ENCODE data around the gene SPATA31C2. TPM values are rescaled to one million over a fixed set of nuclear protein-coding genes. Genes with fewer than 3 reads are reported as not detected.
A peak's percentile ranks its signal among the peaks of the same experiment; 100 is the strongest.

The SPATA31C2 gene
- total RNA-seq, 4 donors from 2014 or later: not detected

- Histone ChIP-seq H3K4me1 (peaks cover 0 to 2% (median 0%) of the 10 kb centered on the region in 4 donors), H3K27ac (no peak overlapping the region), H3K27me3 (no peaks in the 10 kb centered on the region), H3K4me3 (no peak overlapping the region), H3K36me3 (no peaks in the 10 kb centered on the region), H3K9me3 (no peaks in the 10 kb centered on the region)
- 59 to 61% methylated on average over 4 to 5 of the region's 5 CpGs for WGBS, 2 donors (ENCODE audit: low coverage in 1 of 2)
- in situ Hi-C loops (cut with MboI; ENCODE audit: low pct_ligation_motif_present in 1 of 4, low pct_unique_long_range_greater_than_20kb in 1 of 4, low sequenced_read_pairs in 3 of 4): no loop called here
- intact Hi-C loops (cut with DNase I; ENCODE audit: low total_unique reads): no loop called here
- TF ChIP-seq EP300 (IDR thresholded peaks at IDR 0.05; ENCODE audit: low read depth) (no peak), POLR2AphosphoS5 (IDR thresholded peaks at IDR 0.05) (no peak), POLR2A (IDR thresholded peaks at IDR 0.05) (no peak)
- TF ChIP-seq, protein P1, sequence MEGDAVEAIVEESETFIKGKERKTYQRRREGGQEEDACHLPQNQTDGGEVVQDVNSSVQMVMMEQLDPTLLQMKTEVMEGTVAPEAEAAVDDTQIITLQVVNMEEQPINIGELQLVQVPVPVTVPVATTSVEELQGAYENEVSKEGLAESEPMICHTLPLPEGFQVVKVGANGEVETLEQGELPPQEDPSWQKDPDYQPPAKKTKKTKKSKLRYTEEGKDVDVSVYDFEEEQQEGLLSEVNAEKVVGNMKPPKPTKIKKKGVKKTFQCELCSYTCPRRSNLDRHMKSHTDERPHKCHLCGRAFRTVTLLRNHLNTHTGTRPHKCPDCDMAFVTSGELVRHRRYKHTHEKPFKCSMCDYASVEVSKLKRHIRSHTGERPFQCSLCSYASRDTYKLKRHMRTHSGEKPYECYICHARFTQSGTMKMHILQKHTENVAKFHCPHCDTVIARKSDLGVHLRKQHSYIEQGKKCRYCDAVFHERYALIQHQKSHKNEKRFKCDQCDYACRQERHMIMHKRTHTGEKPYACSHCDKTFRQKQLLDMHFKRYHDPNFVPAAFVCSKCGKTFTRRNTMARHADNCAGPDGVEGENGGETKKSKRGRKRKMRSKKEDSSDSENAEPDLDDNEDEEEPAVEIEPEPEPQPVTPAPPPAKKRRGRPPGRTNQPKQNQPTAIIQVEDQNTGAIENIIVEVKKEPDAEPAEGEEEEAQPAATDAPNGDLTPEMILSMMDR (IDR thresholded peaks at IDR 0.05): no peak
- DNase-seq: no peak
Measured at GRCh38 chr9:88183798-88184495, 45.7 kb upstream of the SPATA31C2 start.

GRCh38 chr9:88182501-88182900 lies 44.2 kb upstream of the SPATA31C2 start:
- Histone ChIP-seq H3K36me3 (no peaks in the 10 kb centered on the region), H3K4me1 (peaks cover 0 to 6% (median 3%) of the 10 kb centered on the region in 4 donors), H3K27me3 (no peaks in the 10 kb centered on the region), H3K4me3 (no peak overlapping the region), H3K27ac (no peak overlapping the region), H3K9me3 (no peaks in the 10 kb centered on the region)
- no peak for TF ChIP-seq EP300 (IDR thresholded peaks at IDR 0.05; ENCODE audit: low read depth)
- TF ChIP-seq POLR2AphosphoS5 (IDR thresholded peaks at IDR 0.05): no peak
- no peak for TF ChIP-seq POLR2A (IDR thresholded peaks at IDR 0.05)
- TF ChIP-seq, protein P1 (IDR thresholded peaks at IDR 0.05): no peak
- in situ Hi-C loops (cut with MboI; ENCODE audit: low pct_ligation_motif_present in 1 of 4, low pct_unique_long_range_greater_than_20kb in 1 of 4, low sequenced_read_pairs in 3 of 4): no loop called here
- WGBS, 2 donors (ENCODE audit: low coverage in 1 of 2): 73 to 77% methylated on average over 6 of the region's 6 CpGs
- intact Hi-C loops (cut with DNase I; ENCODE audit: low total_unique reads): no loop called here
- DNase-seq: no peak

- WGBS, 2 donors (ENCODE audit: low coverage in 1 of 2): 75 to 90% methylated on average over 1 to 23 of the region's 23 CpGs
- H3K36me3 ChIP-seq: no peaks in the 10 kb centered on the region
- H3K4me3 ChIP-seq: no peak overlapping the region
- peaks cover 0 to 6% (median 3%) of the 10 kb centered on the region in 4 donors for H3K4me1 ChIP-seq
- H3K27me3 ChIP-seq: no peaks in the 10 kb centered on the region
- no peak overlapping the region for H3K27ac ChIP-seq
- no peaks in the 10 kb centered on the region for H3K9me3 ChIP-seq
- intact Hi-C loops (cut with DNase I; ENCODE audit: low total_unique reads): no loop called here
- DNase-seq: no peak
- in situ Hi-C loops (cut with MboI; ENCODE audit: low pct_ligation_motif_present in 1 of 4, low pct_unique_long_range_greater_than_20kb in 1 of 4, low sequenced_read_pairs in 3 of 4): no loop called here
- TF ChIP-seq POLR2AphosphoS5 (IDR thresholded peaks at IDR 0.05) (no peak), POLR2A (IDR thresholded peaks at IDR 0.05) (no peak), EP300 (IDR thresholded peaks at IDR 0.05; ENCODE audit: low read depth) (no peak)
- TF ChIP-seq, protein P1 (IDR thresholded peaks at IDR 0.05): no peak
Measured at GRCh38 chr9:88180081-88180765, 41.9 kb upstream of the SPATA31C2 start.

DNA sequence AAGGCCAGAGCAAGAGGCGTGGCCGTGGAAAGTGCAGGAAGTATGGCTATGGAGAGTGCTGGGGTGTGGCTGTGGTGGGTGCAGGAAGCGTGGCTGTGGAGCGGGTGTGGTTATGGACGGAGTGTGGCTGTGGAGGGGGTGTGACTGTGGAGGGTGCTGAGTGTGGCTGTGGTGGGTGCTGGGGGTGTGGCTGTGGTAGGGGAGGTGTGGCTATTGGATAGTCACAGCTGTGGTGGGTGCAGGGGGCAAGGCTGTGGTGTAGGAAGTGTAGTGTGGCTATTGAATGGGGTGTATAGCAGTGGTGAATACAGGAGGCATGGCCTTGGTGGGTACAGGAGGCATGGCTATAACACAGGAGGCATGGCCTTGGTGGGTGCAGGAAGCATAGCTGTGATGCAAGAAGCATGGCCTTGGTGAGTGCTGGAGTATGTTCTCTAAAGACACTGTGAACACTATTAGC lies 40.8 kb upstream of the SPATA31C2 start:
- 27 to 38% methylated on average over 3 to 5 of the region's 5 CpGs for WGBS, 2 donors (ENCODE audit: low coverage in 1 of 2)
- no peak overlapping the region for H3K4me3 ChIP-seq
- peak; percentile 47 for DNase-seq
- no peaks in the 10 kb centered on the region for H3K36me3 ChIP-seq
- H3K27me3 ChIP-seq: no peaks in the 10 kb centered on the region
- no peak for TF ChIP-seq POLR2A (IDR thresholded peaks at IDR 0.05)
- TF ChIP-seq POLR2AphosphoS5 (IDR thresholded peaks at IDR 0.05): no peak
- TF ChIP-seq EP300 (IDR thresholded peaks at IDR 0.05; ENCODE audit: low read depth): no peak
- TF ChIP-seq, protein P1 (IDR thresholded peaks at IDR 0.05): no peak
- no peaks in the 10 kb centered on the region for H3K9me3 ChIP-seq
- peaks cover 0 to 6% (median 3%) of the 10 kb centered on the region in 4 donors for H3K4me1 ChIP-seq
- no peak overlapping the region for H3K27ac ChIP-seq
- in situ Hi-C loops (cut with MboI; ENCODE audit: low pct_ligation_motif_present in 1 of 4, low pct_unique_long_range_greater_than_20kb in 1 of 4, low sequenced_read_pairs in 3 of 4) (no loop called here), intact Hi-C loops (cut with DNase I; ENCODE audit: low total_unique reads) (no loop called here)

All from transverse colon (tissue), 4 donors.